B cell (primary cell): Measurements from ENCODE around the gene CDA.

Experiments used
- EZH2 ChIP-seq: IDR thresholded peaks from 2 replicates; pipeline ENCODE4 v1.6.1; 2012; ENCODE audit warnings: borderline replicate concordance, low read depth, mild to moderate bottlenecking, moderate library complexity, low read length; ENCODE audit not compliant: insufficient read depth, poor library complexity, severe bottlenecking
- TF ChIP-seq, protein P1 (sequence below): fragments of 200-600 bp; IDR thresholded peaks from one replicate; pipeline ENCODE4 v1.8.0; 2022; ENCODE audit warnings: antibody characterized with exemption, mild to moderate bottlenecking

DNA sequence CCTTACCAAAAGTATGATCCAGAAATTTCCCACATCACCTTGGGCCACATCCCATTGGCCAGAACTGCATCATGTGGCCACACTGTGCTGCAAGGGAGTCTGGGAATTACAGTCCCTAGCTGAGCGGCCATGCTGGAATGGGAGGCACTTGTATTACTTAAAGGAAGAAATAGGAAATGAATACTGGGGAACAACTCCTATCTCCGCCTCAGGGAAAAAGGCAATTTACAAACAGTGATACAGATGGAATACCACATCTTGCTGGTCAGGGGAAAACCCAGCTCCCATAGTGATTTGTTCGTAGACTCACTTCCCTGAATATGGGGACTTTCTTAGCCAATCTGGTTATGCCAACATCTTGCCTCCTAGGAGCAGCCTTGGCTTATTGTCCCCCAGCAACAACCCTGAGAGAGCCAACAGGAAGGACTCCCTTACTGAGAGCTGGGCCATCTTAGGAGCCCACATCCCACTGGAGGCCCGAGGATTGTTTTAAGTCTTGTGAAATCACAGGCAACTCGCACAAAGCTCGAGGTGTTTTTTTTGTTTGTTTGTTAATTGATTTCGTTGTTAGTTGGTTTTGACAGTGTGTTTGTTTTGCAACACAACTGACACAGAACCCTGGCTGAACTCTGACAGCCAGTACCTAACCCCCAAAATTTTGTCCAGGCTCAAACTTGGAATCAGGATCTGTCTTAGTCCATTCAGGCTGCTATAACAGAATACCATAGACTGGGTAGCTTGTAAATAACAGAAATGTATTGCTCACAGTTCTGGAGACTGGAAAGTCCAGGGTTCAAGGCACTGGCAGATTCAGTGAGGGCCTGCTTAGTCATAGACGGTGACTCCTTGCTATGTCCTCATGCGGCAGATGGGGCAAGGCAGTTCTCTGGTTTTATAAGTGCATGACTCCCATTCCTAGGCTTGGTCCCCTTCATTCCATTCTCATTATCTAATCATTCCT lies 14.9 kb downstream of the CDA start:
- TF ChIP-seq, protein P1, sequence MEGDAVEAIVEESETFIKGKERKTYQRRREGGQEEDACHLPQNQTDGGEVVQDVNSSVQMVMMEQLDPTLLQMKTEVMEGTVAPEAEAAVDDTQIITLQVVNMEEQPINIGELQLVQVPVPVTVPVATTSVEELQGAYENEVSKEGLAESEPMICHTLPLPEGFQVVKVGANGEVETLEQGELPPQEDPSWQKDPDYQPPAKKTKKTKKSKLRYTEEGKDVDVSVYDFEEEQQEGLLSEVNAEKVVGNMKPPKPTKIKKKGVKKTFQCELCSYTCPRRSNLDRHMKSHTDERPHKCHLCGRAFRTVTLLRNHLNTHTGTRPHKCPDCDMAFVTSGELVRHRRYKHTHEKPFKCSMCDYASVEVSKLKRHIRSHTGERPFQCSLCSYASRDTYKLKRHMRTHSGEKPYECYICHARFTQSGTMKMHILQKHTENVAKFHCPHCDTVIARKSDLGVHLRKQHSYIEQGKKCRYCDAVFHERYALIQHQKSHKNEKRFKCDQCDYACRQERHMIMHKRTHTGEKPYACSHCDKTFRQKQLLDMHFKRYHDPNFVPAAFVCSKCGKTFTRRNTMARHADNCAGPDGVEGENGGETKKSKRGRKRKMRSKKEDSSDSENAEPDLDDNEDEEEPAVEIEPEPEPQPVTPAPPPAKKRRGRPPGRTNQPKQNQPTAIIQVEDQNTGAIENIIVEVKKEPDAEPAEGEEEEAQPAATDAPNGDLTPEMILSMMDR = no peak
- no peak for TF ChIP-seq EZH2
